DMS 273 treated with DMSO at 0.1 percent for 48 hours (cell line): Measurements from ENCODE around the gene TEAD1.

Experiments used
- DNase-seq: peaks from one replicate; lab custom pipeline; 2025; lab: John Stamatoyannopoulos, UW

TEAD1 gene

GRCh38 chr11:12707500-12707880 is 33.3 kb downstream of the TEAD1 start:
- no peak for DNase-seq

- DNase-seq = no peak
Measured at GRCh38 chr11:12711496-12711895, 37.3 kb downstream of the TEAD1 start.

- no peak for DNase-seq
Measured at GRCh38 chr11:12712132-12712531, 37.9 kb downstream of the TEAD1 start.

- no peak for DNase-seq
Measured at GRCh38 chr11:12715131-12715530, 40.9 kb downstream of the TEAD1 start.

GRCh38 chr11:12715941-12716340 is 41.7 kb downstream of the TEAD1 start:
- DNase-seq = no peak

GRCh38 chr11:12716816-12717215 is 42.6 kb downstream of the TEAD1 start:
- no peak for DNase-seq

GRCh38 chr11:12717851-12718291 is 43.6 kb downstream of the TEAD1 start:
- no peak for DNase-seq

GRCh38 chr11:12719221-12719620 is 45.0 kb downstream of the TEAD1 start:
- no peak for DNase-seq

GRCh38 chr11:12721816-12722604 is 47.8 kb downstream of the TEAD1 start:
- no peak for DNase-seq

- no peak for DNase-seq
Measured at GRCh38 chr11:12723421-12724300, 49.4 kb downstream of the TEAD1 start.

GRCh38 chr11:12724301-12725054 is 50.3 kb downstream of the TEAD1 start:
- no peak for DNase-seq

- DNase-seq = no peak
Measured at GRCh38 chr11:12725055-12725862, 51.0 kb downstream of the TEAD1 start.

GRCh38 chr11:12725863-12726682 is 51.9 kb downstream of the TEAD1 start:
- DNase-seq = no peak

GRCh38 chr11:12727563-12728211 is 53.5 kb downstream of the TEAD1 start:
- DNase-seq = no peak

- DNase-seq = no peak
Measured at GRCh38 chr11:12728417-12728816, 54.2 kb downstream of the TEAD1 start.

- DNase-seq = no peak
Measured at GRCh38 chr11:12729941-12730340, 55.7 kb downstream of the TEAD1 start.

GRCh38 chr11:12731841-12732336 is 57.7 kb downstream of the TEAD1 start:
- no peak for DNase-seq

- no peak for DNase-seq
Measured at GRCh38 chr11:12733091-12733490, 58.9 kb downstream of the TEAD1 start.

- DNase-seq = no peak
Measured at GRCh38 chr11:12734625-12735024, 60.4 kb downstream of the TEAD1 start.

GRCh38 chr11:12735262-12735661 is 61.0 kb downstream of the TEAD1 start:
- DNase-seq = no peak
